HepG2 (cell line): Measurements from ENCODE around the gene MATN1.

Experiments
- CTCF ChIP-seq: sonication (generic); formaldehyde crosslinking; IDR thresholded peaks from 2 replicates; pipeline ENCODE4 v1.5.0; 2020; ENCODE audit warnings: mild to moderate bottlenecking, missing genetic modification reagents, moderate library complexity
- EZH2 ChIP-seq: conservative IDR thresholded peaks from 2 replicates; pipeline ENCODE4 v1.6.1; 2012; ENCODE audit warnings: mild to moderate bottlenecking, low read depth, low read length, moderate library complexity
- HDAC2 ChIP-seq: sonication (generic); formaldehyde crosslinking; IDR thresholded peaks from 2 replicates; pipeline ENCODE4 v1.4.0; 2020; ENCODE audit warnings: missing genetic modification reagents
- PRDM10 ChIP-seq: sonication (generic); formaldehyde crosslinking; IDR thresholded peaks from 2 replicates; pipeline ENCODE4 v1.4.0; 2020; ENCODE audit warnings: low read depth, missing genetic modification reagents
- SIN3B ChIP-seq: fragments of 150-350 bp; IDR thresholded peaks from 2 replicates; pipeline ENCODE4 v1.6.1; 2014; ENCODE audit warnings: low read length
- ZNF746 ChIP-seq: sonication (generic); formaldehyde crosslinking; IDR thresholded peaks from 2 replicates; pipeline ENCODE4 v1.8.0; 2022; ENCODE audit warnings: mild to moderate bottlenecking, missing genetic modification reagents

- TF ChIP-seq CTCF, result no peak
- TF ChIP-seq PRDM10, result no peak
- no peak for TF ChIP-seq EZH2
- no peak for TF ChIP-seq ZNF746
- no peak for TF ChIP-seq HDAC2 (CRISPR knock-in tag)
- no peak for TF ChIP-seq SIN3B
These were observed 11.2 kb upstream of the MATN1 start for GRCh38 chr1:30734580-30734979.
